Neural crest cell (in vitro differentiated cells): Measurements from ENCODE around the gene PRKG1. TPM values are rescaled to one million over a fixed set of nuclear protein-coding genes. Genes with fewer than 3 reads are reported as not detected.

ENCODE experiments used
- DNase-seq: peaks from one replicate; pipeline ENCODE4 v3.0.0; 2021; ENCODE audit warnings: low read depth, mixed read lengths, low spot score
- H3K27ac Mint-ChIP-seq: one replicate; pipeline ENCODE4 v1.8.0; 2021; ENCODE audit warnings: mild to moderate bottlenecking, mixed read lengths; ENCODE audit not compliant: unreplicated experiment
- H3K27me3 Mint-ChIP-seq: 2 replicates; pipeline ENCODE4 v1.8.0; 2021; ENCODE audit warnings: low read depth, mild to moderate bottlenecking, mixed read lengths
- H3K36me3 Mint-ChIP-seq: 2 replicates; pipeline ENCODE4 v1.8.0; 2021; ENCODE audit warnings: low read depth, mild to moderate bottlenecking, mixed read lengths
- H3K4me1 Mint-ChIP-seq: 2 replicates; pipeline ENCODE4 v1.8.0; 2021; ENCODE audit warnings: mixed read lengths
- H3K4me3 Mint-ChIP-seq: one replicate; pipeline ENCODE4 v1.8.0; 2021; ENCODE audit warnings: mild to moderate bottlenecking, mixed read lengths
- H3K9me3 Mint-ChIP-seq: 2 replicates; pipeline ENCODE4 v1.8.0; 2021; ENCODE audit warnings: mixed read lengths
- total RNA-seq: library from RNA; stranded (reverse); gene quantifications from 2 replicates; pipeline ENCODE4 v1.2.1, GENCODE V29; 2021
- TF ChIP-seq, protein P1 (sequence below): fragments of 200-600 bp; sonication (generic); conservative IDR thresholded peaks from 2 replicates; pipeline ENCODE4 v1.5.0; 2021; ENCODE audit warnings: antibody characterized with exemption, mild to moderate bottlenecking

The PRKG1 gene
- total RNA-seq, 1 donor from 2014 or later, result 4.4 TPM

DNA sequence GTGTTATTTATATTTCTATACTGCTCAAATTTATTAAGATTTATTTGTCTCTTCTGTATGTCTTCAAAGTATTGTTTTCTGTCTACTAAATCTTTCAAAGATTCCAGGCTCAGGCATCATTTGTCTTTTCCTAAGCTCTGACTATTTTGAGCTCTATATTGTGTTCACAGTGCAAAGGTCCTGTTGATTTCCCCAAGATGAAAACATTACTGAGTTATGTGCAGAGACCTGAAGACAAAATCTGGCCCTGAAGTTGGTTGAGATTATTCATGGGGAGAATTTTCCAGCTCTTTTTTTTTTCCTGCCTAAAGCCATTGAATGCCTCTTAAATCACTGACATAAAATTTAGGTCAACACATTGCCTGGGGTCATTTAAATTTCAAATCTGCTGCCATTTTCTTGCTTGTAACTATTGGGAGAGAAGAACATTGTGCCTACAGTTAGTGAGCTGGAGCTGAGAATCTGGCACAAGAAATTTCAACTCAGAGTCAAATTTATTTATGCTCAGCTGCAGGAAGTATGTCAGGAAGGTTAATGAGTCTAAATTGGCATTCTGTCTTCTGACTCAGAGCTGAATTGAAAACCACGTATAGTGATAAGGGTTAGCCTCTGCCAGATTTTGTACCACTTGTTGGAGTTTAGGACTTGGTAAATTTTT lies 593.5 kb downstream of the PRKG1 start:
- no peaks in the 10 kb centered on the region for H3K36me3 Mint-ChIP-seq
- no peak for DNase-seq
- H3K4me3 Mint-ChIP-seq, result no peak overlapping the region
- peak overlapping the region; percentile 14 for H3K27ac Mint-ChIP-seq
- no peaks in the 10 kb centered on the region for H3K9me3 Mint-ChIP-seq
- peaks cover 7% of the 10 kb centered on the region for H3K4me1 Mint-ChIP-seq
- no peaks in the 10 kb centered on the region for H3K27me3 Mint-ChIP-seq
- TF ChIP-seq, protein P1, sequence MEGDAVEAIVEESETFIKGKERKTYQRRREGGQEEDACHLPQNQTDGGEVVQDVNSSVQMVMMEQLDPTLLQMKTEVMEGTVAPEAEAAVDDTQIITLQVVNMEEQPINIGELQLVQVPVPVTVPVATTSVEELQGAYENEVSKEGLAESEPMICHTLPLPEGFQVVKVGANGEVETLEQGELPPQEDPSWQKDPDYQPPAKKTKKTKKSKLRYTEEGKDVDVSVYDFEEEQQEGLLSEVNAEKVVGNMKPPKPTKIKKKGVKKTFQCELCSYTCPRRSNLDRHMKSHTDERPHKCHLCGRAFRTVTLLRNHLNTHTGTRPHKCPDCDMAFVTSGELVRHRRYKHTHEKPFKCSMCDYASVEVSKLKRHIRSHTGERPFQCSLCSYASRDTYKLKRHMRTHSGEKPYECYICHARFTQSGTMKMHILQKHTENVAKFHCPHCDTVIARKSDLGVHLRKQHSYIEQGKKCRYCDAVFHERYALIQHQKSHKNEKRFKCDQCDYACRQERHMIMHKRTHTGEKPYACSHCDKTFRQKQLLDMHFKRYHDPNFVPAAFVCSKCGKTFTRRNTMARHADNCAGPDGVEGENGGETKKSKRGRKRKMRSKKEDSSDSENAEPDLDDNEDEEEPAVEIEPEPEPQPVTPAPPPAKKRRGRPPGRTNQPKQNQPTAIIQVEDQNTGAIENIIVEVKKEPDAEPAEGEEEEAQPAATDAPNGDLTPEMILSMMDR, result no peak

DNA sequence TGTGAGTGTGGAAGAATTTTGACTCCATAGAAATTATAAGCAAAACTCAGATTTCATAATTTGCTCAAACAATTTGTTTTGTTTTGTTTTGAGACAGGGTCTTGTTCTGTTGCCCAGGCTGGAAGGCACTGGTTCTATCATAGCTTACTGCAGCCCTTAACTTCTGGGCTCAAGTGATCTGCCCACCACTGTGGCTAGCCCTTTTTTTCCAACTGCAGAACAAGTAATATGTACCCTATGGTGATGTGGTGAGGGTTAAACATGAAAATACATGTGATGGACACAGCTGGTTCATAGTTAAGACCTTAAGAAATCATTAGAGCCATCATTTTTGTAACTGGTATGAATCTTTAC lies 594.0 kb downstream of the PRKG1 start:
- no peaks in the 10 kb centered on the region for H3K9me3 Mint-ChIP-seq
- H3K27me3 Mint-ChIP-seq, result no peaks in the 10 kb centered on the region
- no peak overlapping the region for H3K27ac Mint-ChIP-seq
- H3K36me3 Mint-ChIP-seq, result no peaks in the 10 kb centered on the region
- DNase-seq, result no peak
- TF ChIP-seq, protein P1, result no peak
- H3K4me1 Mint-ChIP-seq, result peaks cover 7% of the 10 kb centered on the region
- H3K4me3 Mint-ChIP-seq, result no peak overlapping the region

DNA sequence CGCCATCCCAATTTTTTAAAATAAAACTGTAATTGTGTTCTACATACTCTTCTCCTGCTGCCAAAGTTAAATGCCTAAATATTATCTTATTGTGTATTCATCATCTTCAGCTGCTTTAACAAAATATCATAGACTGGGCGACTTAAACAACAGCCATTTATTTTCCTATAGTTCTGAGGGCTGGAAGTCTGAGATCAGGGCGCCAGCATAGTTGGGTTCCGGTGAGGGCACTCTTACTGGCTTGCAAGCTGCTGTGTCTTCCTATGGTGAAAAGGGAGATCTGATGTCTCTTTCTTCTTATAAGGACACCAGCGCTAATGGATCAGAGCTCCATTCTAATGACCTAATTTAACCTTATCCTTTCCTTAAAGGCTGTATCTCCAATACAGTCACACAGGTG lies 594.8 kb downstream of the PRKG1 start:
- Mint-ChIP-seq H3K27ac (no peak overlapping the region), H3K4me1 (peaks cover 7% of the 10 kb centered on the region), H3K27me3 (no peaks in the 10 kb centered on the region), H3K9me3 (no peaks in the 10 kb centered on the region), H3K4me3 (no peak overlapping the region), H3K36me3 (no peaks in the 10 kb centered on the region)
- DNase-seq, result no peak
- TF ChIP-seq, protein P1, result no peak

DNA sequence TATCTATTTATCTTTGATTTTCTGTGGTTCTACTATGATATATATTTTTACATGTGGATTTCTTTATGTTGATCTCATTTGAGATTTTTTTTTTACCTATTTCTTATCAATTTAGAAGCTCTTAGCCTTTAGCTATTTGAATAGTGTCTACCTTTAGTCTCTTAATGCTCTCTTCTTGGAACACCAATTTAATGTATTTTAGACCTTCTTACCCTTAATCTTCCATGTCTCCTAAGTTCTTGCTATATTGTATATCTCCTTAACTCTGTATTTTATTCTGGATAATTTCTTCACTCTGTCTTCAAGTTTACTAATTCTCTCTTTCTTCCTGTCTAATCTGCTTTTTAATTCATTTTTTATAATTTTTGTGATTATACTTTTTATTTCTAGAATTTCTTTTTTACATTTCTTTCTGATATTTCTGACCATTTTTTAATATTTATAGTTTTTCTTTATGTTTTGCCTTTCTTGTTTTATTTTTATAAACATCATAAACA lies 597.8 kb downstream of the PRKG1 start:
- TF ChIP-seq, protein P1, result no peak
- Mint-ChIP-seq H3K4me1 (peaks cover 7% of the 10 kb centered on the region), H3K27ac (no peak overlapping the region), H3K36me3 (no peaks in the 10 kb centered on the region), H3K4me3 (no peak overlapping the region), H3K27me3 (no peaks in the 10 kb centered on the region), H3K9me3 (peaks cover 2% of the 10 kb centered on the region)
- DNase-seq, result no peak

DNA sequence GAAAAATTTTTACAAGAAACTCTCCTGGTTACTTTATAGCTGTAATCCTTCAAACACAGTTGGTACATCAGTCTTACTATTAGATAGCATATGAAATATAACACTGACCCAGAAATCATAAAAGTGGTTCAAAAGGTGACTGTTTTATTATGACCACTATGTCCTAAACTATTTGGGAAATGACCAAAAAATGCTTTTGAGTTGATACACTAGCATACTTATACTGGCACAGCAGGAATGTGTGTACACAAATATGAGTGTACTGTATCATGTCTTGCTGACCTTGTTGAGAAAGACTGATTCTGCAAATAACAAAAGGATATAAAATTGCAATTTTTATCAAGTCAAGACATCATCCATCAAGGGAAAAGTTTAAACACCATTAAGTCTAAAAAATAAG lies 600.8 kb downstream of the PRKG1 start:
- Mint-ChIP-seq H3K9me3 (peaks cover 2% of the 10 kb centered on the region), H3K4me3 (no peak overlapping the region), H3K4me1 (no peaks in the 10 kb centered on the region), H3K27me3 (no peaks in the 10 kb centered on the region), H3K36me3 (no peaks in the 10 kb centered on the region), H3K27ac (no peak overlapping the region)
- no peak for DNase-seq
- TF ChIP-seq, protein P1, result no peak
